IMR-90 (cell line): Measurements from ENCODE around the gene ITGA3. TPM values are rescaled to one million over a fixed set of nuclear protein-coding genes. Genes with fewer than 3 reads are reported as not detected.

Experiments used
- ATAC-seq: fragments of 200-7000 bp; cut with Tn5 transposase; 2 replicates; pipeline ENCODE4 v1.9.1; 2020; ENCODE audit warnings: low read depth, mild to moderate bottlenecking, moderate library complexity
- BruUV-seq: library from RNA; stranded (reverse); fragments of 400-500 nt; replicated peaks from 2 replicates; lab custom pipeline; 2021; lab: Mats Ljungman, UMichigan
- CTCF ChIA-PET: fragments of 300-600 bp; formaldehyde crosslinking; extraction: SDS; loops from one replicate; lab custom pipeline; 2021; ENCODE audit warnings: antibody characterized with exemption; lab: Yijun Ruan, JAX
- POLR2A ChIA-PET: fragments of 300-600 bp; sonication (Branson Sonifier 250); formaldehyde crosslinking; loops from one replicate; lab custom pipeline; 2022; ENCODE audit warnings: antibody characterized with exemption; ENCODE audit not compliant: unreplicated experiment; lab: Charles Lee
- DNase-seq: peaks from one replicate; pipeline ENCODE4 v3.0.0; 2013
- H2AFZ ChIP-seq: replicated peaks from 2 replicates; pipeline ENCODE3; 2013; ENCODE audit warnings: low read length, mild to moderate bottlenecking; ENCODE audit not compliant: poor library complexity
- H2AK5ac ChIP-seq: 2 replicates; pipeline ENCODE4 v1.6.1; 2013; ENCODE audit warnings: low read depth, low read length, inconsistent platforms
- H2AK9ac ChIP-seq: replicated peaks from 2 replicates; pipeline ENCODE3; 2013; ENCODE audit warnings: mild to moderate bottlenecking, low read depth, low read length, moderate library complexity; ENCODE audit not compliant: poor library complexity
- H2BK120ac ChIP-seq: 2 replicates; pipeline ENCODE4 v1.6.1; 2013; ENCODE audit warnings: low read depth, low read length, inconsistent platforms
- H2BK15ac ChIP-seq: 3 replicates; pipeline ENCODE4 v1.6.1; 2013; ENCODE audit warnings: low read depth, low read length, inconsistent platforms
- H2BK20ac ChIP-seq: 2 replicates; pipeline ENCODE4 v1.6.1; 2013; ENCODE audit warnings: low read depth, mild to moderate bottlenecking, inconsistent platforms, low read length, moderate library complexity
- H2BK5ac ChIP-seq: 2 replicates; pipeline ENCODE4 v1.6.1; 2013; ENCODE audit warnings: mild to moderate bottlenecking, low read depth, low read length, inconsistent platforms; ENCODE audit not compliant: poor library complexity, severe bottlenecking
- H3K14ac ChIP-seq: replicated peaks from 2 replicates; pipeline ENCODE4 v1.6.1; 2013; ENCODE audit warnings: low read depth, low read length, inconsistent platforms
- H3K18ac ChIP-seq: 2 replicates; pipeline ENCODE4 v1.6.1; 2013; ENCODE audit warnings: low read depth, low read length, control low read depth
- H3K23ac ChIP-seq: 2 replicates; pipeline ENCODE4 v1.6.1; 2013; ENCODE audit warnings: low read depth, low read length, inconsistent platforms
- H3K27ac ChIP-seq: 2 replicates; pipeline ENCODE4 v1.5.1; 2013; ENCODE audit warnings: mild to moderate bottlenecking, control low read depth, low read length; ENCODE audit not compliant: insufficient read depth
- H3K27me3 ChIP-seq: 2 replicates; pipeline ENCODE4 v1.6.1; 2013; ENCODE audit warnings: low read length; ENCODE audit not compliant: control insufficient read depth, insufficient read depth
- H3K36me3 ChIP-seq: 2 replicates; pipeline ENCODE4 v1.6.1; 2013; ENCODE audit warnings: low read length, mixed read lengths; ENCODE audit not compliant: control insufficient read depth, insufficient read depth
- H3K4ac ChIP-seq: 2 replicates; pipeline ENCODE4 v1.6.1; 2013; ENCODE audit warnings: low read depth, low read length, inconsistent platforms
- H3K4me1 ChIP-seq: 2 replicates; pipeline ENCODE4 v1.6.1; 2013; ENCODE audit warnings: low read length, mixed read lengths; ENCODE audit not compliant: control insufficient read depth, insufficient read depth
- H3K4me2 ChIP-seq: 2 replicates; pipeline ENCODE4 v1.6.1; 2013; ENCODE audit warnings: low read depth, mild to moderate bottlenecking, control low read depth, low read length, moderate library complexity
- H3K4me3 ChIP-seq: 2 replicates; pipeline ENCODE4 v1.5.1; 2013; ENCODE audit warnings: low read depth, mild to moderate bottlenecking, control low read depth, low read length, moderate library complexity; ENCODE audit not compliant: insufficient read depth
- H3K56ac ChIP-seq: 2 replicates; pipeline ENCODE4 v1.6.1; 2013; ENCODE audit warnings: low read length, inconsistent platforms; ENCODE audit not compliant: insufficient read depth; ENCODE audit errors: extremely low read depth
- H3K79me1 ChIP-seq, 2 experiments: 2 replicates each; pipeline ENCODE4 v1.6.1; 2013; ENCODE audit warnings: low read length in 2 of 2, inconsistent platforms in 1 of 2, low read depth in 1 of 2
- H3K9ac ChIP-seq: 2 replicates; pipeline ENCODE4 v1.6.1; 2013; ENCODE audit warnings: low read depth, low read length, control low read depth
- H3K9me1 ChIP-seq: 2 replicates; pipeline ENCODE4 v1.6.1; 2013; ENCODE audit warnings: low read length, inconsistent platforms; ENCODE audit not compliant: insufficient read depth
- H3K9me3 ChIP-seq: 2 replicates; pipeline ENCODE4 v1.6.1; 2013; ENCODE audit warnings: low read length; ENCODE audit not compliant: control insufficient read depth, insufficient read depth
- H4K20me1 ChIP-seq: 2 replicates; pipeline ENCODE4 v1.6.1; 2013; ENCODE audit warnings: low read length, inconsistent platforms; ENCODE audit not compliant: insufficient read depth
- H4K5ac ChIP-seq: 2 replicates; pipeline ENCODE4 v1.6.1; 2013; ENCODE audit warnings: mild to moderate bottlenecking, low read depth, low read length, control low read depth
- H4K8ac ChIP-seq, 2 experiments: 2 replicates each; pipeline ENCODE4 v1.6.1; 2013; ENCODE audit warnings: low read depth in 2 of 2, low read length in 2 of 2, control low read depth in 1 of 2, inconsistent platforms in 1 of 2
- H4K91ac ChIP-seq: 2 replicates; pipeline ENCODE4 v1.6.1; 2013; ENCODE audit warnings: low read depth, low read length, inconsistent platforms; ENCODE audit not compliant: insufficient read depth
- BHLHE40 ChIP-seq: fragments of 150-350 bp; IDR thresholded peaks from 2 replicates; pipeline ENCODE4 v1.6.1; 2016; ENCODE audit warnings: mild to moderate bottlenecking, low read depth, low read length
- CEBPB ChIP-seq: IDR thresholded peaks from 2 replicates; pipeline ENCODE4 v1.6.1; 2012; ENCODE audit warnings: low read depth, low read length, improper control_type of control experiment
- CHD1 ChIP-seq: IDR thresholded peaks from 2 replicates; pipeline ENCODE4 v1.6.1; 2012; ENCODE audit warnings: low read depth, low read length, improper control_type of control experiment
- ELK1 ChIP-seq: fragments of 150-350 bp; IDR thresholded peaks from 2 replicates; pipeline ENCODE4 v1.6.1; 2016; ENCODE audit warnings: low read depth, mild to moderate bottlenecking, low read length, moderate library complexity, borderline replicate concordance
- FOS ChIP-seq: fragments of 150-350 bp; IDR thresholded peaks from 2 replicates; pipeline ENCODE4 v1.6.1; 2016; ENCODE audit warnings: low read depth, low read length
- MAFK ChIP-seq: IDR thresholded peaks from 2 replicates; pipeline ENCODE4 v1.6.1; 2012; ENCODE audit warnings: low read depth, low read length, improper control_type of control experiment
- MAZ ChIP-seq: IDR thresholded peaks from 2 replicates; pipeline ENCODE4 v1.6.1; 2012; ENCODE audit warnings: low read depth, mild to moderate bottlenecking, low read length, improper control_type of control experiment, moderate library complexity, borderline replicate concordance
- MXI1 ChIP-seq: IDR thresholded peaks from 2 replicates; pipeline ENCODE4 v1.6.1; 2012; ENCODE audit warnings: low read depth, mild to moderate bottlenecking, low read length, moderate library complexity, borderline replicate concordance
- NFE2L2 ChIP-seq: fragments of 150-350 bp; IDR thresholded peaks from 2 replicates; pipeline ENCODE4 v1.6.1; 2016; ENCODE audit warnings: low read depth, mild to moderate bottlenecking, low read length
- POLR2A ChIP-seq: IDR thresholded peaks from 2 replicates; pipeline ENCODE4 v1.6.1; 2012; ENCODE audit warnings: mild to moderate bottlenecking, low read depth, low read length
- RAD21 ChIP-seq: IDR thresholded peaks from 2 replicates; pipeline ENCODE4 v1.6.1; 2012; ENCODE audit warnings: low read length, improper control_type of control experiment
- RCOR1 ChIP-seq: IDR thresholded peaks from 2 replicates; pipeline ENCODE4 v1.6.1; 2012; ENCODE audit warnings: mild to moderate bottlenecking, low read length, improper control_type of control experiment; ENCODE audit not compliant: insufficient replicate concordance
- RFX5 ChIP-seq: IDR thresholded peaks from 2 replicates; pipeline ENCODE4 v1.8.0; 2012; ENCODE audit warnings: low read depth, mild to moderate bottlenecking, low read length, moderate library complexity
- SMC3 ChIP-seq: fragments of 150-350 bp; IDR thresholded peaks from 2 replicates; pipeline ENCODE4 v1.6.1; 2016; ENCODE audit warnings: low read depth, mild to moderate bottlenecking, antibody characterized with exemption, low read length, moderate library complexity
- whole genome bisulfite sequencing, 2 experiments: methylation state at CpG; one replicate each; pipeline versions ENCODE4 v1.1.5 to v1.1.7; 2013; ENCODE audit warnings: missing lambda C conversion rate in 2 of 2; ENCODE audit not compliant: insufficient read length in 1 of 2; ENCODE audit errors: extremely low coverage in 2 of 2; 5-methylcytosine and 5-hydroxymethylcytosine counted together
- dilution Hi-C: fragments of 300-500 bp; cut with HindIII; formaldehyde crosslinking; loops from one replicate; pipeline ENCODE4 v1.14.3; 2018; ENCODE audit warnings: low sequenced_read_pairs; ENCODE audit not compliant: unreplicated experiment
- in situ Hi-C: fragments of 300-500 bp; cut with MboI; formaldehyde crosslinking; loops from 3 replicates; pipeline ENCODE4 v1.14.3; 2019; ENCODE audit warnings: low sequenced_read_pairs, inconsistent platforms, mixed read lengths
- intact Hi-C: fragments of 100-400 bp; cut with micrococcal nuclease; formaldehyde crosslinking; loops from 2 replicates; pipeline ENCODE4 v1.10.0; 2022
- polyA plus RNA-seq, 3 experiments: library from polyadenylated mRNA; depleted of rRNA; stranded (reverse); fragments of >200 nt; gene quantifications; 2 replicates each; pipeline ENCODE4 v1.2.3, GENCODE V29; 2012; ENCODE audit warnings: low replicate concordance in 1 of 3
- total RNA-seq: library from RNA; depleted of rRNA; stranded (reverse); fragments of >200 nt; gene quantifications from 2 replicates; pipeline ENCODE4 v1.2.3, GENCODE V29; 2012
- TF ChIP-seq, protein P1 (sequence below): conservative IDR thresholded peaks from 2 replicates; pipeline ENCODE4 v1.5.1; 2012; ENCODE audit warnings: mild to moderate bottlenecking, low read depth, low read length, improper control_type of control experiment
- TF ChIP-seq, protein P2 (sequence below): fragments of 150-350 bp; IDR thresholded peaks from 2 replicates; pipeline ENCODE4 v1.6.1; 2017; ENCODE audit warnings: mild to moderate bottlenecking, antibody characterized with exemption, low read length, low read depth

ITGA3 gene
- total and polyA plus RNA-seq, 2 of the 4 experiments (the other 2 are of a cell fraction): 78.0 to 202 TPM

GRCh38 chr17:50076221-50076590, 20.3 kb downstream of the ITGA3 start:
- H3K14ac ChIP-seq: no peak overlapping the region
- ChIA-PET POLR2A (no interaction called here), CTCF (no interaction called here)
- no peaks in the 10 kb centered on the region; the same call in none of the 2 replicates for H4K20me1 ChIP-seq
- peaks cover 78% of the 10 kb centered on the region for H3K36me3 ChIP-seq
- H3K9me1 ChIP-seq: no peaks in the 10 kb centered on the region
- H2AK9ac ChIP-seq: no peak overlapping the region
- H2BK5ac ChIP-seq: no peak overlapping the region
- ATAC-seq: no peak
- H4K91ac ChIP-seq: no peak overlapping the region
- H2BK20ac ChIP-seq: no peak overlapping the region
- H3K79me1 ChIP-seq: peaks cover 19 to 55% of the 10 kb centered on the region in 2 experiments; a peak in 3 of 4 replicates
- H3K23ac ChIP-seq: no peak overlapping the region
- no peak overlapping the region for H3K4ac ChIP-seq
- DNase-seq: no peak
- in situ Hi-C loops (no loop called here), dilution Hi-C loops (no loop called here), intact Hi-C loops (no loop called here)
- no peak overlapping the region for H4K5ac ChIP-seq
- no peak overlapping the region for H4K8ac ChIP-seq
- TF ChIP-seq NFE2L2: no peak
- TF ChIP-seq CHD1: no peak
- no peak for TF ChIP-seq SMC3
- TF ChIP-seq MAFK: no peak
- TF ChIP-seq, protein P1, sequence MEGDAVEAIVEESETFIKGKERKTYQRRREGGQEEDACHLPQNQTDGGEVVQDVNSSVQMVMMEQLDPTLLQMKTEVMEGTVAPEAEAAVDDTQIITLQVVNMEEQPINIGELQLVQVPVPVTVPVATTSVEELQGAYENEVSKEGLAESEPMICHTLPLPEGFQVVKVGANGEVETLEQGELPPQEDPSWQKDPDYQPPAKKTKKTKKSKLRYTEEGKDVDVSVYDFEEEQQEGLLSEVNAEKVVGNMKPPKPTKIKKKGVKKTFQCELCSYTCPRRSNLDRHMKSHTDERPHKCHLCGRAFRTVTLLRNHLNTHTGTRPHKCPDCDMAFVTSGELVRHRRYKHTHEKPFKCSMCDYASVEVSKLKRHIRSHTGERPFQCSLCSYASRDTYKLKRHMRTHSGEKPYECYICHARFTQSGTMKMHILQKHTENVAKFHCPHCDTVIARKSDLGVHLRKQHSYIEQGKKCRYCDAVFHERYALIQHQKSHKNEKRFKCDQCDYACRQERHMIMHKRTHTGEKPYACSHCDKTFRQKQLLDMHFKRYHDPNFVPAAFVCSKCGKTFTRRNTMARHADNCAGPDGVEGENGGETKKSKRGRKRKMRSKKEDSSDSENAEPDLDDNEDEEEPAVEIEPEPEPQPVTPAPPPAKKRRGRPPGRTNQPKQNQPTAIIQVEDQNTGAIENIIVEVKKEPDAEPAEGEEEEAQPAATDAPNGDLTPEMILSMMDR: no peak
- TF ChIP-seq BHLHE40: no peak
- no peak for TF ChIP-seq POLR2A
- TF ChIP-seq MXI1: no peak
- TF ChIP-seq RCOR1: no peak
- TF ChIP-seq RFX5: no peak
- TF ChIP-seq MAZ: no peak
- no peak for TF ChIP-seq RAD21
- TF ChIP-seq FOS: no peak
- TF ChIP-seq CEBPB: no peak
- no peak for TF ChIP-seq ELK1
- TF ChIP-seq, protein P2, sequence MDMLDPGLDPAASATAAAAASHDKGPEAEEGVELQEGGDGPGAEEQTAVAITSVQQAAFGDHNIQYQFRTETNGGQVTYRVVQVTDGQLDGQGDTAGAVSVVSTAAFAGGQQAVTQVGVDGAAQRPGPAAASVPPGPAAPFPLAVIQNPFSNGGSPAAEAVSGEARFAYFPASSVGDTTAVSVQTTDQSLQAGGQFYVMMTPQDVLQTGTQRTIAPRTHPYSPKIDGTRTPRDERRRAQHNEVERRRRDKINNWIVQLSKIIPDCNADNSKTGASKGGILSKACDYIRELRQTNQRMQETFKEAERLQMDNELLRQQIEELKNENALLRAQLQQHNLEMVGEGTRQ: no peak
- no peak overlapping the region for H3K56ac ChIP-seq
- no peak overlapping the region for H3K9ac ChIP-seq
- no peaks in the 10 kb centered on the region for H3K27me3 ChIP-seq
- 92% methylated on average over 12 of the region's 16 CpGs; no CpG with 5 or more reads in 1 of the 2 experiments for WGBS, 2 experiments
- no peak overlapping the region for H2BK15ac ChIP-seq
- no peaks in the 10 kb centered on the region for H3K4me1 ChIP-seq
- H3K9me3 ChIP-seq: no peaks in the 10 kb centered on the region
- no peak overlapping the region for H2BK120ac ChIP-seq
- no TSS peak for BruUV-seq
- H2AK5ac ChIP-seq: no peak overlapping the region
- no peak overlapping the region for H3K18ac ChIP-seq
- no peak overlapping the region for H3K4me3 ChIP-seq
- no peak overlapping the region for H2AFZ ChIP-seq
- H3K27ac ChIP-seq: no peak overlapping the region
- H3K4me2 ChIP-seq: no peak overlapping the region
